Fibroblast of lung (primary cell): Measurements from ENCODE around the gene UQCRH.
"Not testable (repeated sequence)": the region's sequence is repeated elsewhere in the genome, so short reads cannot be mapped to it uniquely, and the experiment has no call there.

Experiments
- EZH2 ChIP-seq: IDR thresholded peaks from 2 replicates; pipeline ENCODE4 v1.5.1; 2012; ENCODE audit warnings: low read length, control low read depth, mild to moderate bottlenecking; ENCODE audit errors: missing control alignments
- TF ChIP-seq, protein P1 (sequence below), 2 donors: IDR thresholded peaks in 1 of 2; conservative IDR thresholded peaks in 1 of 2; 1 replicate in 1 of 2; 2 replicates in 1 of 2; pipeline ENCODE4 v1.5.1; 2011 to 2012; ENCODE audit warnings: low read length in 2 of 2, control low read depth in 1 of 2, inconsistent platforms in 1 of 2, low read depth in 1 of 2, mild to moderate bottlenecking in 1 of 2

DNA sequence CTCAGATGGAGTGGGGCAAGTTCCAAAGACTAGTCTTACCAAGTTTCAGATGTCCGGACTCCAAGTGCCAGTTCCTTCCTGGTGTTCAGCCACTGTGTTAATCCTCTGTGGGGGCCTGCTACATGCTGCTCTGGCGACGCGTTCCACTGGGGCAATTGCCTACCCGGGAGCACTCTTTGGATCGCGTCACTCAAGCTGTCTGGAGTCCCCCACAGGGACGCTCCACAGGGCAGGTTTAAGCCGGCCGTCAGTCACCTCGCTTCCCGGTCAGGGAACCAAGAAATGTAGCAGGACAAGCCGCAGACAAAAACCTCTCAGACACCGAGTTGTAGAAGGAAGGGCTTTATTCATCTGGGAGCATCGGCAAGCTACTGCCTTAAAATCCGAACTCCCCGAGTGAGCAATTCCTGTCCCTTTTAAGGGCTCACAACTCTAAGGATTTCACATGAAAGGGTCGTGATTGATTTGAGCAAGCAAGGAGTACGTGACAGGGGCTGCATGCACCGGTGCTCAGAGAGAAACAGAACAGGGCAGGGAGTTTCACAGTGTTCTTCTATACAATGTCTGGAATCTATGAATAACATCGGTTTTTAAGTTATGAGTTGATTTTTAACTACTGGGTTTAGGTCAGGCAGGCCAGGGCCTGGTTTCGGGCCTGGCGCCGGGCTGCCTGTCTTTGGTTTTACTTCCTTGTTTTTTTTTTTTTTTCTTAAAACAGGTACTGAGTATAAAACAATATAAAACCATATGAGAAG lies 28.5 kb downstream of the UQCRH start:
- TF ChIP-seq, protein P1, sequence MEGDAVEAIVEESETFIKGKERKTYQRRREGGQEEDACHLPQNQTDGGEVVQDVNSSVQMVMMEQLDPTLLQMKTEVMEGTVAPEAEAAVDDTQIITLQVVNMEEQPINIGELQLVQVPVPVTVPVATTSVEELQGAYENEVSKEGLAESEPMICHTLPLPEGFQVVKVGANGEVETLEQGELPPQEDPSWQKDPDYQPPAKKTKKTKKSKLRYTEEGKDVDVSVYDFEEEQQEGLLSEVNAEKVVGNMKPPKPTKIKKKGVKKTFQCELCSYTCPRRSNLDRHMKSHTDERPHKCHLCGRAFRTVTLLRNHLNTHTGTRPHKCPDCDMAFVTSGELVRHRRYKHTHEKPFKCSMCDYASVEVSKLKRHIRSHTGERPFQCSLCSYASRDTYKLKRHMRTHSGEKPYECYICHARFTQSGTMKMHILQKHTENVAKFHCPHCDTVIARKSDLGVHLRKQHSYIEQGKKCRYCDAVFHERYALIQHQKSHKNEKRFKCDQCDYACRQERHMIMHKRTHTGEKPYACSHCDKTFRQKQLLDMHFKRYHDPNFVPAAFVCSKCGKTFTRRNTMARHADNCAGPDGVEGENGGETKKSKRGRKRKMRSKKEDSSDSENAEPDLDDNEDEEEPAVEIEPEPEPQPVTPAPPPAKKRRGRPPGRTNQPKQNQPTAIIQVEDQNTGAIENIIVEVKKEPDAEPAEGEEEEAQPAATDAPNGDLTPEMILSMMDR (conservative IDR thresholded peaks at IDR 0.05 in 1 of 2, IDR thresholded peaks at IDR 0.05 in 1 of 2; ENCODE audit: low read depth in 1 of 2, low read length in 2 of 2): not testable (repeated sequence)
- not testable (repeated sequence) for TF ChIP-seq EZH2
